Measurements from ENCODE around the gene NAT14. TPM values are rescaled to one million over a fixed set of nuclear protein-coding genes. Genes with fewer than 3 reads are reported as not detected.

The NAT14 gene
- total RNA-seq, 2 experiments from 2014 or later: 28.3 to 29.1 TPM

- ChIA-PET CTCF (ENCODE audit: unreplicated experiment) (no interaction called here), POLR2A (no interaction called here)
- no peak overlapping the region for H2AFZ ChIP-seq (ENCODE audit: low read length)
- no peak overlapping the region; the same call in 1 of the 2 replicates for H3K4me2 ChIP-seq (ENCODE audit: low read length)
- H3K36me3 ChIP-seq (ENCODE audit: insufficient read depth, low read length): peaks cover 15% of the 10 kb centered on the region
- H3K79me2 ChIP-seq (ENCODE audit: insufficient read depth, low read depth, low read length): no peaks in the 10 kb centered on the region
- intact Hi-C loops (cut with micrococcal nuclease; ENCODE audit: unreplicated experiment): no loop called here
- H3K9me2 ChIP-seq (ENCODE audit: insufficient read depth, low read length): no peaks in the 10 kb centered on the region
- H3K9me3 ChIP-seq (ENCODE audit: low read length): no peaks in the 10 kb centered on the region
- peak; percentile 76 for DNase-seq (ENCODE audit: low spot score)
- H3K4me1 ChIP-seq (ENCODE audit: insufficient read depth, low read length, poor library complexity, severe bottlenecking): peaks cover 2% of the 10 kb centered on the region
- no peak overlapping the region for H3K4me3 ChIP-seq (ENCODE audit: low read depth, low read length, poor library complexity, severe bottlenecking)
- BruUV-seq (replicated peaks): no TSS peak
- TF ChIP-seq EZH2phosphoT487 (IDR thresholded peaks at IDR 0.05; ENCODE audit: borderline replicate concordance, low read depth, low read length) (no peak), CTCF (conservative IDR thresholded peaks at IDR 0.05; ENCODE audit: low read length) (no peak)
- no peak overlapping the region for H3K27ac ChIP-seq (ENCODE audit: low read depth, low read length, poor library complexity, severe bottlenecking)
- no peaks in the 10 kb centered on the region for H4K20me1 ChIP-seq (ENCODE audit: insufficient read depth, low read length)
Observed at GRCh38 chr19:55452749-55453346, 32.1 kb upstream of the NAT14 start.

- Histone ChIP-seq H3K4me2 (ENCODE audit: low read length) (no peak overlapping the region), H3K79me2 (ENCODE audit: insufficient read depth, low read depth, low read length) (no peaks in the 10 kb centered on the region), H3K4me3 (ENCODE audit: low read depth, low read length, poor library complexity, severe bottlenecking) (no peak overlapping the region), H4K20me1 (ENCODE audit: insufficient read depth, low read length) (no peaks in the 10 kb centered on the region), H2AFZ (ENCODE audit: low read length) (no peak overlapping the region), H3K9me2 (ENCODE audit: insufficient read depth, low read length) (no peaks in the 10 kb centered on the region), H3K36me3 (ENCODE audit: insufficient read depth, low read length) (peaks cover 15% of the 10 kb centered on the region), H3K27ac (ENCODE audit: low read depth, low read length, poor library complexity, severe bottlenecking) (no peak overlapping the region), H3K9me3 (ENCODE audit: low read length) (no peaks in the 10 kb centered on the region), H3K4me1 (ENCODE audit: insufficient read depth, low read length, poor library complexity, severe bottlenecking) (peaks cover 3% of the 10 kb centered on the region)
- CTCF ChIA-PET (ENCODE audit: unreplicated experiment): no interaction called here
- no peak for DNase-seq (ENCODE audit: low spot score)
- intact Hi-C loops (cut with micrococcal nuclease; ENCODE audit: unreplicated experiment): no loop called here
- BruUV-seq (replicated peaks): no TSS peak
- TF ChIP-seq EZH2phosphoT487 (IDR thresholded peaks at IDR 0.05; ENCODE audit: borderline replicate concordance, low read depth, low read length): no peak
- TF ChIP-seq CTCF (conservative IDR thresholded peaks at IDR 0.05; ENCODE audit: low read length): no peak
- POLR2A ChIA-PET: no interaction called here
Observed at GRCh38 chr19:55453511-55454260, 31.3 kb upstream of the NAT14 start.

GRCh38 chr19:55454787-55455243, 30.2 kb upstream of the NAT14 start:
- Histone ChIP-seq H3K36me3 (ENCODE audit: insufficient read depth, low read length) (peaks cover 15% of the 10 kb centered on the region), H4K20me1 (ENCODE audit: insufficient read depth, low read length) (no peaks in the 10 kb centered on the region), H3K79me2 (ENCODE audit: insufficient read depth, low read depth, low read length) (no peaks in the 10 kb centered on the region), H3K9me2 (ENCODE audit: insufficient read depth, low read length) (no peaks in the 10 kb centered on the region), H3K4me3 (ENCODE audit: low read depth, low read length, poor library complexity, severe bottlenecking) (no peak overlapping the region), H3K4me1 (ENCODE audit: insufficient read depth, low read length, poor library complexity, severe bottlenecking) (peaks cover 3% of the 10 kb centered on the region), H3K27ac (ENCODE audit: low read depth, low read length, poor library complexity, severe bottlenecking) (no peak overlapping the region), H3K9me3 (ENCODE audit: low read length) (no peaks in the 10 kb centered on the region), H2AFZ (ENCODE audit: low read length) (no peak overlapping the region), H3K4me2 (ENCODE audit: low read length) (no peak overlapping the region)
- CTCF ChIA-PET (ENCODE audit: unreplicated experiment): no interaction called here
- DNase-seq (ENCODE audit: low spot score): peak; percentile 58
- intact Hi-C loops (cut with micrococcal nuclease; ENCODE audit: unreplicated experiment): no loop called here
- no TSS peak for BruUV-seq (replicated peaks)
- POLR2A ChIA-PET: no interaction called here
- TF ChIP-seq CTCF (conservative IDR thresholded peaks at IDR 0.05; ENCODE audit: low read length): peak; percentile 80
- TF ChIP-seq EZH2phosphoT487 (IDR thresholded peaks at IDR 0.05; ENCODE audit: borderline replicate concordance, low read depth, low read length): no peak

All from OCI-LY7 (cell line).